Stimulated activated CD8-positive, alpha-beta memory T cell treated with anti-CD3 and anti-CD28 coated beads, Interleukin-2, amount 100 ng/mL, for 1 hour (primary cell): Measurements from ENCODE around the gene MAML2.

Source experiments
- DNase-seq, 2 donors: peaks; one replicate each; pipeline ENCODE4 v3.0.0-alpha.2; 2020; ENCODE audit warnings: low read depth in 2 of 2

MAML2 gene

GRCh38 chr11:95975343-95975742 is 367.7 kb downstream of the MAML2 start:
- DNase-seq: no peak

- no peak for DNase-seq
Observed at GRCh38 chr11:95972060-95972459, 370.9 kb downstream of the MAML2 start.

- DNase-seq: no peak
Observed at GRCh38 chr11:95968585-95968984, 374.4 kb downstream of the MAML2 start.

GRCh38 chr11:95964281-95964680 is 378.7 kb downstream of the MAML2 start:
- no peak for DNase-seq

- DNase-seq: no peak
Observed at GRCh38 chr11:95961758-95962157, 381.2 kb downstream of the MAML2 start.

- DNase-seq: no peak
Observed at GRCh38 chr11:95950905-95951304, 392.1 kb downstream of the MAML2 start.

- no peak for DNase-seq
Observed at GRCh38 chr11:95948637-95949036, 394.4 kb downstream of the MAML2 start.

- DNase-seq: no peak
Observed at GRCh38 chr11:95944623-95945022, 398.4 kb downstream of the MAML2 start.

GRCh38 chr11:95943546-95943945 is 399.4 kb downstream of the MAML2 start:
- no peak for DNase-seq

GRCh38 chr11:95939091-95939490 is 403.9 kb downstream of the MAML2 start:
- DNase-seq: no peak

- no peak for DNase-seq
Observed at GRCh38 chr11:95937358-95937757, 405.6 kb downstream of the MAML2 start.

GRCh38 chr11:95933594-95933993 is 409.4 kb downstream of the MAML2 start:
- DNase-seq: no peak

- no peak for DNase-seq
Observed at GRCh38 chr11:95931916-95932315, 411.1 kb downstream of the MAML2 start.

- no peak for DNase-seq
Observed at GRCh38 chr11:95930948-95931347, 412.0 kb downstream of the MAML2 start.

GRCh38 chr11:95926726-95927125 is 416.3 kb downstream of the MAML2 start:
- no peak for DNase-seq
